DND-41 (cell line): Measurements from ENCODE around the gene FIGNL2.

Experiments
- ATAC-seq: fragments of 200-7000 bp; cut with Tn5 transposase; 3 replicates; pipeline ENCODE4 v1.9.1; 2021; ENCODE audit warnings: low read depth; ENCODE audit not compliant: insufficient read depth
- DNase-seq: peaks from one replicate; pipeline ENCODE4 v3.0.0-alpha.2; 2020
- H2AFZ ChIP-seq: 2 replicates; pipeline ENCODE4 v1.6.0; 2012; ENCODE audit warnings: low read depth, low read length
- H3K27ac ChIP-seq: 2 replicates; pipeline ENCODE4 v1.5.1; 2012; ENCODE audit warnings: low read length, inconsistent platforms
- H3K27me3 ChIP-seq: fragments of 200-600 bp; sonication (generic); 2 replicates; pipeline ENCODE4 v1.6.0; 2012; ENCODE audit warnings: low read length, mild to moderate bottlenecking, inconsistent platforms; ENCODE audit not compliant: insufficient read depth, poor library complexity
- H3K36me3 ChIP-seq: 2 replicates; pipeline ENCODE4 v1.5.1; 2012; ENCODE audit warnings: low read length, inconsistent platforms; ENCODE audit not compliant: insufficient read depth
- H3K4me1 ChIP-seq: 2 replicates; pipeline ENCODE4 v1.5.1; 2012; ENCODE audit warnings: mild to moderate bottlenecking, low read length; ENCODE audit not compliant: insufficient read depth
- H3K4me2 ChIP-seq: 2 replicates; pipeline ENCODE4 v1.6.0; 2012; ENCODE audit warnings: mild to moderate bottlenecking, moderate library complexity, low read length, inconsistent platforms; ENCODE audit not compliant: insufficient read depth
- H3K4me3 ChIP-seq, 2 experiments: fragments of 200-600 bp in 1 of 2; shearing (Covaris generic) in 1 of 2; 2 replicates each; pipeline ENCODE4 v1.5.1; 2012 to 2016; ENCODE audit warnings: inconsistent platforms in 2 of 2, low read length in 2 of 2, mild to moderate bottlenecking in 2 of 2, low read depth in 1 of 2, moderate library complexity in 1 of 2
- H3K79me2 ChIP-seq: 2 replicates; pipeline ENCODE4 v1.6.0; 2012; ENCODE audit warnings: low read length, inconsistent platforms; ENCODE audit not compliant: insufficient read depth
- H3K9ac ChIP-seq: 2 replicates; pipeline ENCODE4 v1.6.0; 2012; ENCODE audit warnings: low read depth, mild to moderate bottlenecking, inconsistent platforms, low read length, moderate library complexity
- H3K9me3 ChIP-seq: 2 replicates; pipeline ENCODE4 v1.5.1; 2012; ENCODE audit warnings: low read length, moderate library complexity, mild to moderate bottlenecking, inconsistent platforms; ENCODE audit not compliant: insufficient read depth, severe bottlenecking
- H4K20me1 ChIP-seq: 2 replicates; pipeline ENCODE4 v1.6.0; 2012; ENCODE audit warnings: low read length; ENCODE audit not compliant: insufficient read depth
- EZH2 ChIP-seq: IDR thresholded peaks from 3 replicates; pipeline ENCODE4 v1.6.1; 2012; ENCODE audit warnings: borderline replicate concordance, low read depth, mild to moderate bottlenecking, moderate library complexity, low read length, inconsistent platforms; ENCODE audit not compliant: severe bottlenecking
- TF ChIP-seq, protein P1 (sequence below): IDR thresholded peaks from 2 replicates; pipeline ENCODE4 v1.5.1; 2012; ENCODE audit warnings: borderline replicate concordance, low read length, moderate library complexity, mild to moderate bottlenecking; ENCODE audit not compliant: poor library complexity, severe bottlenecking; ENCODE audit errors: extremely low read depth

FIGNL2 gene

DNA sequence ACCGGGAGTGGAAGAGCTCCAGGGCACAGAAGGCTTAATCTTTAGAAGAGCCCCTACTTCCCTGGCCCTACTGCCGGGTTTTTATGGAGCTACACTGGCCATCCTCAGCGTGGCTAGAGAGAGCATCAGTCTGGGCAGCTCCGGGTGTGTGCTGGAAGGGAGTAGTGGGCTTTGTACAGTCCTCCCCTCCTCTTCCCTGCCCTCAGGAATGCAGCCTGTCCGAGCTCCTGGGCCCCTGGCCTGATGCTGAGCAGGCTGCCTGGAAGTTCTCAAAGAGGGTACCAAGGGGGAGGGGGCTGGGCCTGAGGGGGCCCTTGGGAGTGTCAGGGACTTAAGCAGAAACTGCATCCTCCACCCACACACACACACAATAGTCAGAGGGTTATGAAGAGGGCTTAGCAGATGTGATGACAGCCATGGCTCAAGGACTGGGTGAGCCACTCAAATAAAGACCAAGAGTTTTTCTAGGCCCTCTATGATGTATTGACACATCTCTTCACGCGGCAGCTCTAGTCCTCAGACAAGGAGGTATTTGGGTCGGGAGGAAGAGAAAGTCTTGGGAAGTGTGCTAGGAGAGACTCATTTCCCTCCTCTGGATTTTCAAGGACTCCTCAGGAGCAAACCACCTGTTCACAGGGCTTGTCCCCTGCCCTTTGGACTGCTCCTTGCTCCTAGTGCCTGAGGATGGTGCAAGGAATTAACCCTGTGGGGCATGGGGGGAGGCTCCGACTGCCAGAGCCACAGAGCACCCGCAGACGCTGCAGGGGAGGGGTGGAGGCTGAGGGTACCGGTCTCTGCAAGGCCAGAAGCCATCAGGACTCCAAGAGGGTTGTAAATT lies 16.5 kb upstream of the FIGNL2 start:
- Histone ChIP-seq H3K27ac (no peak overlapping the region), H3K36me3 (no peaks in the 10 kb centered on the region), H3K79me2 (no peaks in the 10 kb centered on the region), H3K4me3 (no peak overlapping the region), H2AFZ (no peak overlapping the region), H3K9me3 (no peaks in the 10 kb centered on the region), H3K4me1 (no peaks in the 10 kb centered on the region), H3K27me3 (no peaks in the 10 kb centered on the region), H3K9ac (no peak overlapping the region), H4K20me1 (no peaks in the 10 kb centered on the region), H3K4me2 (no peak overlapping the region)
- TF ChIP-seq, protein P1, sequence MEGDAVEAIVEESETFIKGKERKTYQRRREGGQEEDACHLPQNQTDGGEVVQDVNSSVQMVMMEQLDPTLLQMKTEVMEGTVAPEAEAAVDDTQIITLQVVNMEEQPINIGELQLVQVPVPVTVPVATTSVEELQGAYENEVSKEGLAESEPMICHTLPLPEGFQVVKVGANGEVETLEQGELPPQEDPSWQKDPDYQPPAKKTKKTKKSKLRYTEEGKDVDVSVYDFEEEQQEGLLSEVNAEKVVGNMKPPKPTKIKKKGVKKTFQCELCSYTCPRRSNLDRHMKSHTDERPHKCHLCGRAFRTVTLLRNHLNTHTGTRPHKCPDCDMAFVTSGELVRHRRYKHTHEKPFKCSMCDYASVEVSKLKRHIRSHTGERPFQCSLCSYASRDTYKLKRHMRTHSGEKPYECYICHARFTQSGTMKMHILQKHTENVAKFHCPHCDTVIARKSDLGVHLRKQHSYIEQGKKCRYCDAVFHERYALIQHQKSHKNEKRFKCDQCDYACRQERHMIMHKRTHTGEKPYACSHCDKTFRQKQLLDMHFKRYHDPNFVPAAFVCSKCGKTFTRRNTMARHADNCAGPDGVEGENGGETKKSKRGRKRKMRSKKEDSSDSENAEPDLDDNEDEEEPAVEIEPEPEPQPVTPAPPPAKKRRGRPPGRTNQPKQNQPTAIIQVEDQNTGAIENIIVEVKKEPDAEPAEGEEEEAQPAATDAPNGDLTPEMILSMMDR, result no peak
- no peak for TF ChIP-seq EZH2
- ATAC-seq (no peak), DNase-seq (no peak)

DNA sequence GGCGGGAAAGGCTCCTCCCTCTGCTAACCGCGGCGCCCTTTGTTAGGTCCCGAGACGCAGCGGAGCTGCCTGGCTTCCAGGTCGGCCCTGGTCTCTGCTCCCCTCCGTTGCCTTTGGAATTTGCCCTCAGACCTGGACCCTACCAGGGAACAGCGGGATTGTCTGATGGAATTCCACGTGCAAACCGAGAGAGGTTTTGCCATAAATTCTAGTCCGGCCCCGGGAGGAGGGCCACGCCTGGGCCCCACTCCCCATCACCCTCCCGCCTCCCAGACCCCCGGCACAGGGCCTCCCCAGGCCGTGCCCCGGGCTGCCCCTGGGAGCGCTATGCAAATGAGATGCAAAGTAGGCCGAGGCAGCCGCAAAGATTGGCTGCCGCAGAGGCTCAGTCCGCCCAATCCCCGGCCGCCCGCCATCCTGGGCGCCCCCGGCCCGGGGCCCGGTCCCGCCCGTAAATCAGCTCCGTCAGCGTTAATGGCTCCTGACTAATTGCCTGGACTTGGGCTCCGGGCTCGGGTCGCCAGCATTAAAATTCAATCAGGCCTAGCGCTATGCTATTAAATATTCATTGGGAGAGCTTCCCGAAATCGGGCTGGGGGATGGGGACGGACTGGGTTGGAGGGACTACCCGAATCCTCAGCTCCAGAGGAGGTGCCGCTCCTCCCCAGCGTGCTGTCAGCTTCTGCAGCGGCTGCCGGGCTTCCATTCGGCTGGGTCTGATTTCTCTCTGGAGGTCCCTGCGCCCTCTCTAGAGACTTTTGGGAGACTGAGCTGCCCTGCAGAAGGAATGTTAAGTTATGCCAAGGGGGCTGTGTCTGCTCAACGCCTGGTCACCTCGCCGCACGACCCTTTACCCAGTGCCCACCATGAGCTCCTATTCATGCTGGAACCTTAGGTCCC lies 15.7 kb upstream of the FIGNL2 start:
- no peak for TF ChIP-seq EZH2
- TF ChIP-seq, protein P1, result no peak
- H3K4me3 ChIP-seq, result no peak overlapping the region
- ATAC-seq, result no peak
- H2AFZ ChIP-seq, result no peak overlapping the region
- no peak overlapping the region for H3K9ac ChIP-seq
- H3K27me3 ChIP-seq, result no peaks in the 10 kb centered on the region
- H3K36me3 ChIP-seq, result no peaks in the 10 kb centered on the region
- H3K4me2 ChIP-seq, result no peak overlapping the region
- H3K9me3 ChIP-seq, result no peaks in the 10 kb centered on the region
- no peak for DNase-seq
- H3K27ac ChIP-seq, result no peak overlapping the region
- no peaks in the 10 kb centered on the region for H3K4me1 ChIP-seq
- H3K79me2 ChIP-seq, result no peaks in the 10 kb centered on the region
- H4K20me1 ChIP-seq, result no peaks in the 10 kb centered on the region

DNA sequence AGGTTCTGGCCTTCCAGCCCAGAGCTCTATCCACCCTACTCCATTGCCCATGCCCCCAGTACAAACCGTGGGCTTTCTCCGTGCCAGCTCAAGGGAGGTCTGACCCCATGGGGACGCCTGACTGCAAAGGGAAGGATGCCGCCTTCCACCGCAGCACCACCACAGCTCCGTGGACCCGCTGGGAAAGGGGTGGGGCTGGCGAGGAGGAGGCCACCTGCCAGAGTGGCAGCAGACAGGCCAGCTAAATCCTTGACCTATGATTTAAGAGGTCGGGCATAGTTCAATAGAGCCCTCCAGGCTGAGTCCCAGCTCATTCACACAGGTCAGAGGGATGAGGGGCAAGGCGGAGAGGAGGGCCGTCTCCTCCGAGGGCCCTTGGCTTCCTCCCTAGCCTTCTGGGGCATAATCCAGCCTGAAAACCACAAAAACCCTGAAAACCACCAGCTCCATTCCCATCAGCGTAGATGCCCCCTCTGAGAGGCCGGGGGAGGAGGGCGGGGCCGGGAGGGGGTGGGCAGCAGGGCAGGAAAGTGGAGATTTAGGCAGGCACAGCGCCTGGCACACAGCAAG lies 14.9 kb upstream of the FIGNL2 start:
- DNase-seq (no peak), ATAC-seq (no peak)
- Histone ChIP-seq H4K20me1 (no peaks in the 10 kb centered on the region), H3K27ac (no peak overlapping the region), H2AFZ (no peak overlapping the region), H3K36me3 (no peaks in the 10 kb centered on the region), H3K79me2 (no peaks in the 10 kb centered on the region), H3K9ac (no peak overlapping the region), H3K4me1 (no peaks in the 10 kb centered on the region), H3K4me3 (no peak overlapping the region), H3K27me3 (no peaks in the 10 kb centered on the region), H3K4me2 (no peak overlapping the region), H3K9me3 (no peaks in the 10 kb centered on the region)
- TF ChIP-seq EZH2, result no peak
- TF ChIP-seq, protein P1, result no peak
